PC-9 (cell line): Measurements from ENCODE around the gene ZNF512B. TPM values are rescaled to one million over a fixed set of nuclear protein-coding genes. Genes with fewer than 3 reads are reported as not detected.
"Not testable (repeated sequence)": the region's sequence is repeated elsewhere in the genome, so short reads cannot be mapped to it uniquely, and the experiment has no call there.

Experiments used
- BruUV-seq: library from RNA; stranded (reverse); fragments of 400-500 nt; replicated peaks from 2 replicates; lab custom pipeline; 2021; lab: Mats Ljungman, UMichigan
- CTCF ChIA-PET: fragments of 300-600 bp; sonication (Branson Sonifier 250); formaldehyde crosslinking; loops from one replicate; lab custom pipeline; 2022; ENCODE audit warnings: antibody characterized with exemption; lab: Charles Lee
- POLR2A ChIA-PET: fragments of 300-600 bp; sonication (Branson Sonifier 250); formaldehyde crosslinking; loops from one replicate; lab custom pipeline; 2022; ENCODE audit warnings: antibody characterized with exemption; ENCODE audit not compliant: unreplicated experiment; lab: Charles Lee
- DNase-seq, 2 experiments: peaks; one replicate each; pipeline versions ENCODE4 v3.0.0 to v3.0.0-alpha.2; 2015 to 2022; ENCODE audit warnings: mixed read lengths in 1 of 2
- H2AFZ ChIP-seq: fragments of 200-600 bp; sonication (generic); 2 replicates; pipeline ENCODE4 v1.8.1; 2017; ENCODE audit warnings: antibody characterized with exemption
- H3F3A ChIP-seq: fragments of 200-600 bp; sonication (generic); 2 replicates; pipeline ENCODE4 v1.8.1; 2017; ENCODE audit warnings: antibody characterized with exemption, mild to moderate bottlenecking, low read depth; ENCODE audit not compliant: insufficient read depth
- H3K27ac ChIP-seq: fragments of 200-600 bp; sonication (generic); 2 replicates; pipeline ENCODE4 v1.6.1; 2016; ENCODE audit warnings: mixed run types
- H3K27me3 ChIP-seq: fragments of 200-600 bp; sonication (generic); 2 replicates; pipeline ENCODE4 v1.6.1; 2016; ENCODE audit warnings: low read depth, mixed run types; ENCODE audit not compliant: insufficient read depth
- H3K36me3 ChIP-seq: fragments of 200-600 bp; sonication (generic); 2 replicates; pipeline ENCODE4 v1.6.1; 2016; ENCODE audit warnings: low read depth, mixed run types
- H3K4me1 ChIP-seq: fragments of 200-600 bp; sonication (generic); replicated peaks from 2 replicates; pipeline ENCODE4 v1.6.1; 2016; ENCODE audit warnings: mixed run types; ENCODE audit not compliant: insufficient read depth
- H3K4me2 ChIP-seq: fragments of 200-600 bp; sonication (generic); 2 replicates; pipeline ENCODE4 v1.6.1; 2017; ENCODE audit warnings: mixed run types
- H3K4me3 ChIP-seq: fragments of 200-600 bp; sonication (generic); 2 replicates; pipeline ENCODE4 v1.6.1; 2016; ENCODE audit warnings: mixed run types
- H3K79me2 ChIP-seq: fragments of 200-600 bp; sonication (generic); 2 replicates; pipeline ENCODE4 v1.6.1; 2017; ENCODE audit warnings: low read depth, mixed run types
- H3K9me2 ChIP-seq: fragments of 200-600 bp; sonication (generic); 2 replicates; pipeline ENCODE4 v1.8.1; 2017; ENCODE audit warnings: mild to moderate bottlenecking; ENCODE audit not compliant: insufficient read depth
- H3K9me3 ChIP-seq: fragments of 200-600 bp; sonication (generic); 2 replicates; pipeline ENCODE4 v1.8.1; 2016; ENCODE audit warnings: low read depth; ENCODE audit not compliant: insufficient read depth
- H4K20me1 ChIP-seq: fragments of 200-600 bp; sonication (generic); 2 replicates; pipeline ENCODE4 v1.8.1; 2017; ENCODE audit not compliant: insufficient read depth
- EZH2 ChIP-seq: fragments of 200-600 bp; sonication (generic); IDR thresholded peaks from 2 replicates; pipeline ENCODE4 v1.8.0; 2017; ENCODE audit warnings: antibody characterized with exemption, low read depth
- intact Hi-C: fragments of 100-400 bp; cut with micrococcal nuclease; formaldehyde crosslinking; loops from one replicate; pipeline ENCODE4 v1.10.0; 2022; ENCODE audit not compliant: unreplicated experiment
- total RNA-seq: library from RNA; stranded (reverse); gene quantifications from 2 replicates; pipeline ENCODE4 v1.2.3, GENCODE V29; 2021
- TF ChIP-seq, protein P1 (sequence below): fragments of 200-600 bp; sonication (generic); conservative IDR thresholded peaks from 2 replicates; pipeline ENCODE4 v1.6.1; 2017; ENCODE audit warnings: mixed run types, antibody characterized with exemption, mild to moderate bottlenecking, moderate library complexity

The ZNF512B gene
- total RNA-seq, 1 experiment from 2014 or later, result 28.1 TPM

DNA sequence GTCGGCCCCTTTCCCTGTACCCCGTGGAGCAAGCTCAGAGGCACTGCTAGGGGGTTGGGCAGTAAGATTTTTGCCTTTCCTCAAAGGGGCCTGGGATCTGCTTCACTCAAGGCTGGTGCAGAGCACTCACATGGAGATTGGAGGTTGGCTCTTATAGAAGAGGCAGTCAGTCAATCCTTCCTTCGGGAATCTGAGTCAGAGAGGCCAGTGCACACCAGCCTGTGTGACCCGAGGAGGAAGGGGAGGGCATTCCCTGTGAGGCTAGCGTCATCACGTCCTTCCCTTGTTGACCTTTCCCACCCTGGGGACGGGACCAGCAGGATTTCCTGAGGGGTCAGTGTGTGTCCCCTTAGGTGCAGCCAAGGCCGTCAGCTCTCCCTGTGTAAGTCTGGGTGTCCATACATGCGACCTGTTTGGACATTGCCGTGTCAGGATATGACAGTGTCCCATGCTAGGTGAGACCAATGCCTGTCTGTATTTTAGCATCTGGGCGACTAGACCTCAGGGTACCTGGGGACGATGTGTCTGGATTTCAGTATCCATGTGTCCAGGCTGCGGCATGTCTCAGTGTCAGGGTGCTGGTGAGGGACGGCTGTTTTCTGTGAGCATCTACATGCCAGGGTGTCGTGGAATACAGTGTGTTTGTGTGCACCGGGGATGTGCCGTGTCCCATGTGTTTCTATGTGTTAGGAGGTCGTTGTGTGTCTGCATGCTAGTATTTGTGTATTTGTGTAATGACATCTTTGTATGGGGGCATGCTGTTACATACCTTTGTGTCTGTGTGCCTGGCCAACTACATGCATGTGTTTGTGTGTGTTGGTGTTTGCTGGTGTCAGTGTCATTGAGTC is 2.8 kb upstream of the ZNF512B start:
- Histone ChIP-seq H3K4me1 (peaks cover 11% of the 10 kb centered on the region), H3K9me3 (no peaks in the 10 kb centered on the region), H3K9me2 (no peaks in the 10 kb centered on the region), H3K4me2 (no peak overlapping the region), H3K27ac (no peak overlapping the region), H3K36me3 (no peaks in the 10 kb centered on the region), H2AFZ (no peak overlapping the region), H3F3A (peaks cover 36% of the 10 kb centered on the region), H3K79me2 (peaks cover 17% of the 10 kb centered on the region), H4K20me1 (peaks cover 5% of the 10 kb centered on the region; the same call in 1 of the 2 replicates), H3K27me3 (no peaks in the 10 kb centered on the region), H3K4me3 (no peak overlapping the region)
- ChIA-PET POLR2A (interaction anchor here (0.7 kb wide), 1 partner anchor 750 kb away, joined by 7 read pairs; no protein-coding TSS in a partner anchor), CTCF (no interaction called here)
- TF ChIP-seq EZH2, result no peak
- TF ChIP-seq, protein P1, sequence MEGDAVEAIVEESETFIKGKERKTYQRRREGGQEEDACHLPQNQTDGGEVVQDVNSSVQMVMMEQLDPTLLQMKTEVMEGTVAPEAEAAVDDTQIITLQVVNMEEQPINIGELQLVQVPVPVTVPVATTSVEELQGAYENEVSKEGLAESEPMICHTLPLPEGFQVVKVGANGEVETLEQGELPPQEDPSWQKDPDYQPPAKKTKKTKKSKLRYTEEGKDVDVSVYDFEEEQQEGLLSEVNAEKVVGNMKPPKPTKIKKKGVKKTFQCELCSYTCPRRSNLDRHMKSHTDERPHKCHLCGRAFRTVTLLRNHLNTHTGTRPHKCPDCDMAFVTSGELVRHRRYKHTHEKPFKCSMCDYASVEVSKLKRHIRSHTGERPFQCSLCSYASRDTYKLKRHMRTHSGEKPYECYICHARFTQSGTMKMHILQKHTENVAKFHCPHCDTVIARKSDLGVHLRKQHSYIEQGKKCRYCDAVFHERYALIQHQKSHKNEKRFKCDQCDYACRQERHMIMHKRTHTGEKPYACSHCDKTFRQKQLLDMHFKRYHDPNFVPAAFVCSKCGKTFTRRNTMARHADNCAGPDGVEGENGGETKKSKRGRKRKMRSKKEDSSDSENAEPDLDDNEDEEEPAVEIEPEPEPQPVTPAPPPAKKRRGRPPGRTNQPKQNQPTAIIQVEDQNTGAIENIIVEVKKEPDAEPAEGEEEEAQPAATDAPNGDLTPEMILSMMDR, result no peak
- BruUV-seq, result no TSS peak
- peak in 1 of 2 experiments; percentile 33 for DNase-seq
- intact Hi-C loops, result loop anchor here (1.0 to 5.0 kb wide), 5 partner anchors 16 to 535 kb away; partner anchors contain the start of genes ARFRP1, UCKL1 and ZGPAT

DNA sequence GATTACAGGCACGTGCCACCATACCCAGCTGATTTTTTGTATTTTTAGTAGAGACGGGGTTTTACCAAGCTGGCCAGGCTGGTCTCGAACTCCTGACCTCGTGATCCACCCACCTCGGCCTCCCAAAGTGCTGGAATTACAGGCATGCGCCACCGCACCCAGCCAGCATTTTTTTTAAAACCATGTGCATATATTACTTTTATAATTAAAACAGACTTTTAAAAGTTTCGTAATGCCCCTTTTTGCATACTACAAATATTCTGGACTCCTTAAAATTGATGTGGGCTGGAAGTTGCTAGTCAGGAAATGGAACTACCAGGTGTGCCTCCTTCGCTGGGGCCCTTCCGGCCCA is 2.2 kb upstream of the ZNF512B start:
- peaks cover 33% of the 10 kb centered on the region for H3F3A ChIP-seq
- H3K79me2 ChIP-seq, result peaks cover 20% of the 10 kb centered on the region
- H2AFZ ChIP-seq, POLR2A ChIA-PET, DNase-seq, H3K9me2 ChIP-seq, H4K20me1 ChIP-seq, H3K9me3 ChIP-seq, BruUV-seq, CTCF ChIA-PET, H3K4me2 ChIP-seq, H3K27ac ChIP-seq, H3K4me3 ChIP-seq, H3K36me3 ChIP-seq, H3K27me3 ChIP-seq: not testable (repeated sequence)
- intact Hi-C loops, result loop anchor here (2.0 to 5.0 kb wide), 4 partner anchors 15 to 535 kb away; partner anchors contain the start of genes ARFRP1, UCKL1 and ZGPAT
- H3K4me1 ChIP-seq, result peaks cover 11% of the 10 kb centered on the region

DNA sequence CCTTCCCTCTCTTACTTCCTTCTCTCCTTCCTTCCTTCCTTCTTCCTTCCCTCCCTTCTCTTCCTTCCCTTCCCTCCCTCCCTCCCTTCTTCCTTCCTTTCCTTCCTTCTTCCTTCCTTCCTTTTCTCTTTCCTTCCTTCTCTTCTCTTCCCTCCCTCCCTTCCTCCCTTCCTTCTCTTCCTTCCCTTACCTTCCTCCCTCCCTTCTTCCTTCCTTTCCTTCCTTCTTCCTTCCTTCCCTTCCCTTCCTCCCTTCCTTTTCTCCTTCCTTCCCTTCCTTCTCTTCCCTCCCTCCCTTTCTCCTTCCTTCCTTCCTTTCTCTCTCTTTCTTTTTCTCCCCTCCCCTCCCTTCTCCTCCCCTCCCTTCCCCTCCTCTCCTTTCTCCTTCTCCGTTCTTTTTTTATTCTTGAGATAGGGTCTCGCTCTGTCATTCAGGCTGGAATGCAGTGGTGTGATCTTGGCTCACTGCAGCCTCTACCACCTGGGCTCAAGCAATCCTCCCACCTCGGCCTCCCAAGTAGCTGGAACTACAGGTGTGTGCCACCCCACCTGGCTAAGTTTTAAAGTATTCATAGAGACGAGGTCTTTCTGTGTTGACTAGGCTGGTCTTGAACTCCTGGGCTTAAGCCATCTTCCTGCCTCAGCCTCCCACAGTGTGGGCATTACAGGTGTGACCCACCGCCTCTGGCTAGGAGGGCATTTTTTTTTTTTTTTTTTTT is 1.1 kb upstream of the ZNF512B start:
- H3K27ac ChIP-seq, result no peak overlapping the region
- peaks cover 5% of the 10 kb centered on the region; the same call in 1 of the 2 replicates for H4K20me1 ChIP-seq
- H3K9me2 ChIP-seq, result no peaks in the 10 kb centered on the region
- ChIA-PET CTCF (no interaction called here), POLR2A (no interaction called here)
- DNase-seq, result no peak
- BruUV-seq, result no TSS peak
- H3F3A ChIP-seq, result peaks cover 33% of the 10 kb centered on the region
- no peaks in the 10 kb centered on the region for H3K9me3 ChIP-seq
- no peaks in the 10 kb centered on the region for H3K27me3 ChIP-seq
- H3K79me2 ChIP-seq, result peaks cover 20% of the 10 kb centered on the region
- TF ChIP-seq, protein P1, result no peak
- TF ChIP-seq EZH2, result no peak
- intact Hi-C loops, result loop anchor here (5.0 kb wide), 3 partner anchors 151 to 534 kb away; partner anchors contain the start of genes ARFRP1 and ZGPAT
- H2AFZ ChIP-seq, result no peak overlapping the region
- peak overlapping the region; percentile 75 for H3K4me3 ChIP-seq
- H3K4me1 ChIP-seq, result peaks cover 11% of the 10 kb centered on the region
- H3K4me2 ChIP-seq, result peak overlapping the region; percentile 90
- peaks cover 11% of the 10 kb centered on the region; the same call in 1 of the 2 replicates for H3K36me3 ChIP-seq
